Tongue (tissue), 2 donors: ENCODE measurements around the gene GNPTAB. TPM values are rescaled to one million over a fixed set of nuclear protein-coding genes. Genes with fewer than 3 reads are reported as not detected.

Experiments
- small RNA-seq: library from RNA; depleted of rRNA; stranded (forward); fragments of <200 nt; gene quantifications from one replicate; pipeline ENCODE3, GENCODE V24; 2014; ENCODE audit warnings: low replicate concordance
- total RNA-seq: library from RNA; depleted of rRNA; stranded (reverse); fragments of >200 nt; gene quantifications from one replicate; pipeline ENCODE4 v1.2.3, GENCODE V29; 2014

GNPTAB gene
- total RNA-seq, 1 donor from 2014 or later: 29.0 TPM

Small RNA genes lying within 50 kb of the gene (small RNA-seq; reads per million reads assigned to genes)
- not detected for gene RNA5SP368
- not detected for gene RNA5SP369
- gene RNU6-101P: not detected
- not detected for gene RNU6-1183P
- not detected for gene RNU6-172P
- not detected for gene RNY1P16

Other genes starting within 250 kb of the GNPTAB start
- 2,862 TPM for gene MYBPC1, start 236.0 kb downstream of the GNPTAB start, total RNA-seq
- gene CHPT1, start 133.3 kb downstream of the GNPTAB start, total RNA-seq: 30.2 TPM
- not detected for gene SYCP3, start 91.5 kb downstream of the GNPTAB start, total RNA-seq
- gene DRAM1, start 46.6 kb upstream of the GNPTAB start, total RNA-seq: 6.2 TPM
- 29.4 TPM for gene WASHC3, start 231.0 kb upstream of the GNPTAB start, total RNA-seq